C4-2B (cell line): ENCODE data around the gene CHCHD3.

ENCODE experiments used
- CTCF ChIP-seq: fragments of 450-650 bp; conservative IDR thresholded peaks from 2 replicates; pipeline ENCODE4 v1.5.1; 2017; ENCODE audit warnings: mild to moderate bottlenecking
- ZFX ChIP-seq: fragments of 450-650 bp; IDR thresholded peaks from 2 replicates; pipeline ENCODE4 v1.6.1; 2017

DNA sequence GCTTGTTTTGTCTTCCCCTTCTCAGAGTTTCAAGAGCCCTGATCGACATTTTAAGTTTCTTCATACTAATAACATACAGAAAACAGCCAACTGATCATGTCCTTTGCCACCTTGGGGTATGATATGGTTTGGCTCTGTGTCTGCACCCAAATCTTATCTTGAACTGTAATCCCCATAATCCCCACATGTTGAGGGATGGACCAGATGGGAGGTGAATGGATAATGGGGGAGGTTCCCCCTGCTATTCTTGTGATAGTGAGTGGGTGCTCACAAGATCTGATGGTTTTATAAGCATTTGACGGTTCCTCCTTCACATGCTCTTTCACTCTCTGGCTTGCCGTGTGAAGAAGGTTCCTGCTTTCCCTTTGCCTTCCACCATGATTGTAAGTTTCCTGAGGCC is 190.3 kb downstream of the CHCHD3 start:
- TF ChIP-seq CTCF (no peak), ZFX (no peak)
